HG02885 (cell line): ENCODE data around the gene MINDY1.
A peak's percentile ranks its signal among the peaks of the same experiment; 100 is the strongest.

ENCODE experiments used
- ATAC-seq: cut with Tn5 transposase; IDR thresholded peaks from one replicate; pipeline ENCODE4 v1.9.1; 2021; ENCODE audit warnings: mild to moderate bottlenecking; ENCODE audit not compliant: unreplicated experiment, poor library complexity

MINDY1 gene

DNA sequence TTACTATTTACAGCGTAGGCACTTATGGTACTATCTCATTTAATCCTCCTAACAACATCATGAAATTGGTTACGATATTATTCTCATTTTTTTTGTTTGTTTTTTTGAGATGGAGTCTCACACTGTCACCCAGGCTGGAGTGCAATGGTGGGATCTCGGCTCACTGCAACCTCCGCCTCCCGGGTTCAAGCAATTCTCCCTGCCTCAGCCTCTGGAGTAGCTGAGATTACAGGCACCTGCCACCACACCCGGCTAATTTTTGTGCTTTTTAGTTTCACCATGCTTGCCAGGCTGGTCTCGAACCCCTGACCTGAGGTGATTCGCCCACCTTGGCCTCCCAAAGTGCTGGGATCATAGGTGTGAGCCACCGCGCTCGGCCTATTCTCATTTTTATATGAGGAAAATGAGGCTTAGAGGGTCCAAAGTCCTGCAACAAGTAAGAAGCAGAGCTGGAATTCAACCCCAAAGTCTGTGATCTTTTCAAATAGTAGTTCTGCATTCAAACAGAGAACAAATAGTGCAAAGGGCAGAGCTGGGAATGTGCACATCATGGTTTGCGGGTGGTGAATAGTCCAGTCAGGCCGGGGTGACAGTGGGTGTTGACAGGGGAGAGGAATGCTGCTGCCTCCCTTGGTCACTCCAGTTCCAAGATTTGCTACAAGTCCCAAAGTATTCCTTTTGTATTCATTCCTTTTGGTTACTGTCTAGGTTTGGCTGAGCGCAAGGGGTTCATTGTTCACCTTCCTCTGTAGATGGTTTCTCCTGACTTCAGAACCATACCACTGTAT lies 6.2 kb upstream of the MINDY1 start:
- no peak for ATAC-seq

GRCh38 chr1:151011154-151011850 lies 4.6 kb upstream of the MINDY1 start:
- ATAC-seq = no peak

DNA sequence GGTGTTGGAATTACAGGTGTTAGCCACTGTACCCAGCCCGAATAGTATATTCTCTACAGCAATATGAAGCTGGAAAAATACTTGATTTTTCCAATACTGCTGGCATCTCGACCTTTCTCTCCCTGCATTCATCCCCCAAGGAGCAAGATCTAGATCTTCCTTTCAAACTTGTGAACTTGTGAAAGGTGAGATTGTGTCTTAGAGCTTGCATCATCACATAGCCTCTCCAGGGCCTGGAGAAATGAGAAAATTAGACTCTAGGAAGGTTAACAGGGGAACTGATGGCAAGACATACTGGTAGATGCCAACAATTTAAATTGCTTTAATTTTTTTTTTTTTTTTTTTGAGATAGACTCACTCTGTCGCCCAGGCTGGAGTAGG lies 3.6 kb upstream of the MINDY1 start:
- no peak for ATAC-seq

GRCh38 chr1:151009674-151010345 lies 3.1 kb upstream of the MINDY1 start:
- ATAC-seq = no peak

DNA sequence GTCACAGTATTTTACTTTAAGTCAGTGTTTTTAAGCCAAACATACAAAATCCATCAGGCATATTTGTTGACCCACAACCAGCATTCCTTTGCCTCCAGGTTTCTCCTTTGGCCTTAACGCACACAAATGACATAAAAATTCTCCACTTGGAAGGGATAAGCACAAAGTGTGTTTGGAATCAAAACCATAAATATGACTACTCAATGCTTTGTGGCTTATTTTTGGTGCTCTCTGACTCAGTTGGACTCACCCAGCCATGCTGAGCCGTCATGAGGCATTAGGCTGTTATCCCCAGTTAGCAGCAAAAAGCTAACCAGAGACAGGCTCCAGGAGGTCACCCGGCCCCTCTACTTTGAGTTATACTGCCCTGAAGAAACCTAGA lies 2.5 kb upstream of the MINDY1 start:
- ATAC-seq = no peak

DNA sequence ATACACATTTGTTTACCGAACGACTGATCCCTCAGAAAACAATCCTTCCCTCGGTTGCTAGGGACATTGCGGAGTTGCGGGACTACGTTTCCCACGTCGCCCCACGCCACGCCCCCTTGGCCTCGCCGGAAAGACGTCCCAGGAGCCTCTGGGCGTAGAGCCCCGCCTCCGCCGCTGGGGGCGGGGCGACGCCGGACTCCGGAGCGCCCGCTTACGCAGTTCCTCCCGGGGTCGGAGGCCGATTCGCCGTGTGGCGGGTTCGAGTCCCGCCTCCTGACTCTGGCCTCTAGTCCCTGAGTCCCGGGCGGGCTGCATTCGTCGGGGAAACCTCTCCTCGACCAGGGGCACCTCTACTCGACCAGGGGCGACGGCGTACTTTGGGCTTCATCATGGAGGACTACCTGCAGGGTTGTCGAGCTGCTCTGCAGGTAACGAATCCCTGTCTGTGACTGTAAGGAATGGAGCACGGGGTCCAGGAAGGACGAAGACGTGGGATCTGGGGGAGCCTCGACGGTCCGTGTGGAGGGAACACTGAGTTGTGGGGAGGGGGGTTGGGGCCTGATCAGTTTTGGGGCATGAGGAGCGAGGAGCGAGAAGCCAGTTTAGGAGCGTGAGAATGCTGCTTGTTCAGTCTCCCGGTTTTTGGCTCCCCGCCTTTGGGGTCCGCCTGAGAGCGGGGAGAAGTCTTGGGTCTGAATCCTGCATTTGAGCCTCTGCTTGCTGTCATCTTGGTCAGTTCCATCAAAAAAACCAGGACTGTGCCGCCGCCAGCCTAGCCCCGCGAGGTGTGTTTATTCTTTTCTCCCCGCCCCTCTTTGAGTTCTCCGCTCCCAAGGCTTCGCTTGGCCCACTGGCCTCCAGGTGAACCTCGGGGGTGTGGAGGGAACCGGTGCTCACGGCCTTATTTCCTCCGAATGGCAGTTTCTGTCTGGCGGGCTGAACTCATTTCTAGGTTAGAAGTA lies 1.8 kb upstream of the MINDY1 start, which contains the start of gene PRUNE1:
PRUNE1 (plus strand) TSS at position 206 of the 962 bp plus-strand sequence; CDS start at position 390, 184 bp downstream.
- peak; percentile 88 for ATAC-seq

DNA sequence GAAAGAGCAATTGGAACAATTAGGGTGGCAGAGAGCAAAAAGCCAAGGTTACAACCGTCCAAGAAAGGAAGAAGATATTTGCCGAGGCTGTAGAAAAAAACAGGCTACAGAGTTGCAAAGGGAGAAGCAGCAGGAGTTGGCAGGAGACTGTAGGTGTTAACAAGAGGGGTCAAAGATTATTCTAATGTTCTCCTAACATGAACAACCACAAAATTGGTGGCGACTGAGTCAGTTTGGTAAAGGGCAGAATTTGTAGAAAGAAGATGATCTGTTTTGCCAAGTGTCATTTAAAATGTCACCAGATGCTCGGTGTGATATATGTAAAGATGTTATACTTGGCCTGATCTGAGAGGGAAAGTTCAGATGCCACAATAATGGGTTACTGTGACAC lies 1.1 kb upstream of the MINDY1 start:
- no peak for ATAC-seq

DNA sequence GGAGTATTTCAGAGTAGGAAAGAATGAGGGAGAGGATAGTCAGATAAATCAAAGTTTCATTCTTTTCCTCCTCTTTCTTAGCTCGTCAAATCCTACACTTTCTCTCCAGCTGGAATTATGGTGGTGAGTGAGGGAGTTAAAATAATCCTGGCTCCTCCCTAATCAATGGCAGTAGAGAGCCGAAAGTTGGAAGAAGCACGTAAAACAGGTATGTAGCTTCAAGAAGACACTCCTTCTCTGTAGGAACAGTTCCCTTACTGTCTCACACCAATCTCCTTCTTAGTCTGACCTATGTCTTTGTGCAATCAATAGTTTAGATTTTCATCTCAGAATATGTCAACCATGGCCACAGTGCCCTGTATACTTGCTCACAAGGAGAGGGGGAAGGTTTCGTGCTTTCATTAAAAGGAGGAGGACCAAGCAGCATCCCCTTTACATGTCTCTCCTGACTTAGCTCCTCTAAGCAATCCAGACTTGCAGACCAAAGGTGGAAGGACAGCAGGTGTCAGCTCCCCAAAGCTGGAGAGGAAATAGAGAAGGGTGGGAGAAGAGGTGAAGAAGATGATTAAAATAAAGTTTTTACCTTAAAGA lies 878 bp downstream of the MINDY1 start:
- no peak for ATAC-seq

- ATAC-seq = no peak
Measured at GRCh38 chr1:151003180-151003579, 3.5 kb downstream of the MINDY1 start.

DNA sequence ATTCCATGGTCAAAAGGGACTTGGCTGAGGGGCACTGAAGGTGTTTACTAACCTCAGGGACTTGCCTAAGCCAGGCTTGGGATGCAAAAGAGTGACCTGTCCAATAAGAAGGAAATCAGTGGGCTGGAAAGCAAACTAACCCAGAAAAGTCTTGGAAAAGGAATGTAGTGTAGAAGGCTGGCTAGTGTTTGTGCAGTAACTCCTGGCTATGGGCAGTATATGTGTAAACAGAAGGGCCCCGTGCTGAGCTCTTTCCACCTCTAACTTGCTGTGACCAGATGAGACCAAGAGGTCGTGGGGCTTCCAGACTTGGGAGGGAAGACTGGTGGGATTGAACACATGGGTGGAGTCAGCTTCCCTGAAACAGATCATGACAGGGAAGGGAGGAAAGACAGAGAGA lies 4.1 kb downstream of the MINDY1 start:
- ATAC-seq = no peak

- no peak for ATAC-seq
Measured at GRCh38 chr1:151002051-151002450, 4.7 kb downstream of the MINDY1 start.

DNA sequence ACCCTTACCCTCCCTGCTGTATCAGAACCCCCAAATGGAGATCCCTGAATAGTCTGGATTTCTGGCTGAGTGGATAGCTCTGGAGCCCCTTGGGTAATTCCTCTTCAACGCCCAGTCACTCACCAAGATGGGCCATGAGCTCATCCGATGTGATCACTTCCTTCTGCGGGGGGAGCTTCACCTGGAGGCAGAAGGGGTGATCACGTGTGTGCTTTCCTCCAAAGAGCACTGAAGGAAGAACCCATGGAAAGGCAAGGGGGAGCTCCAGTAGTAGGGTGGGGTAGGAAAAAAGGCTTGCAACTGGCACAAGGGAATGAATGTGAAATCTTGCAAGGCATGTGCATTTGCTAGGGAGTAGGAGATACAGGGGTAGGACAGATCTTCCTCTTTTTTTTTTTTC lies 5.1 kb downstream of the MINDY1 start:
- no peak for ATAC-seq

- no peak for ATAC-seq
Measured at GRCh38 chr1:151000408-151000807, 6.3 kb downstream of the MINDY1 start.

GRCh38 chr1:150999926-151000325 lies 6.8 kb downstream of the MINDY1 start:
- no peak for ATAC-seq

GRCh38 chr1:150999051-150999674 lies 7.5 kb downstream of the MINDY1 start:
- ATAC-seq = no peak

DNA sequence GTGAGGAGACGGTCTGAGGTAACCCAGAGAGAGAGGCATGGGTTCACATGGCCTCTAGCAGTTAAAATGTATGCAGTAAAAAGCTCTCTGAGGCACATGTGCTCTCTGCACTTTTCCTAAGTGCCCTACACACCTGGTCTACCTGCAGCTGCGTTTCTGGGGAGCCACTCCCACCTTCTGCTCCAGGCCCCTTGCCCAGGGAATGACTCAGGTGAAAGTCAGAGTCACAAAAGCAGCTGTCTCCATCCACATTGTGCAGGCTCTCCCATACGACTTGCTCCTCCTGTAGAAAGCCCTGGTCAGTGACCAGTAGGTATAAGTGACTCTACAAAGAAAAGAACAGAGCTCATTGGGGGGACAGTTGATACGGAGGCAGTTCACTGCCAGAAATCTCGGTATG lies 8.8 kb downstream of the MINDY1 start:
- no peak for ATAC-seq

- no peak for ATAC-seq
Measured at GRCh38 chr1:150997126-150997872, 9.4 kb downstream of the MINDY1 start.

DNA sequence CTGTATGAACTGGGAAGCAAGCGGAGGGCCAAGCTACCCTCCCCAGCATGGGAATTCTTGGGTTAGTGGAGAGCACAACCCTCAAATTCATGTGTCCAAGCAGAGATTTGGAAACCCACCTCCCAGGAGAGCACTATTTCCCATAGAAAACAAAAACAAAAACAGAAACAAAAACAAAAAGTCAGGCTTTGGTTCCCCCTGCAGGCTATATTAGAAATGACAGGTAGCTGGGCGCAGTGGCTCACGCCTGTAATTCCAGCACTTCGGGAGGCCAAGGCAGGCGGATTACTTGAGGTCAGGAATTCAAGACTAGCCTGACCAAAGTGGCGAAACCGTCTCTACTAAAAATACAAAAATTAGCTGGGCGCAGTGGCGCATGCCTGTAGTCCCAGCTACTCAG lies 10.8 kb downstream of the MINDY1 start:
- no peak for ATAC-seq

DNA sequence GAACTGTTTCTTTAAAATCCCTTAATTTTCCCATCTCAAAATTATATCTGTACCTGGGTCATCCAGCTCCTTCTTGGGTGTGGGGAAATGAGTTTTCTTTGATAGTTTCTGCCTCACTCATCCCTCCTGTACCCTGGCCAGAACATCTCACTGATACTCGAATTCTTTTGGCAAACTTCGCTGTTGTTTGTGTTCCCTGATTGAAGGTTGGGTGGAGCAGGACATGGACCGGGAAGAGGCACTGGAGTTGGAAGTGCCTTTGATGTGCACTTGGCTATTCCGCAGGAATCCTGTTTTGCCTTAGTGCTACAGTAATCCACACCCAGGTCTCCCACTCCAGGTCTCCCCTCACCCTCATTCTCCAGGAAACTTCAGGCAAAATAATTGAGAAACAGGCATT lies 11.2 kb downstream of the MINDY1 start:
- ATAC-seq = no peak
